Breast epithelium (tissue), 4 donors: ENCODE results near the gene SHTN1. TPM values are rescaled to one million over a fixed set of nuclear protein-coding genes. Genes with fewer than 3 reads are reported as not detected.

Source experiments
- DNase-seq, 2 donors: peaks; one replicate each; pipeline ENCODE4 v3.0.0-alpha.2; 2019; ENCODE audit warnings: low spot score in 2 of 2
- H3K27ac ChIP-seq, 2 donors: fragments of 200-600 bp; sonication (generic) in 1 of 2; one replicate each; pipeline ENCODE4 v1.5.1; 2016 to 2019; ENCODE audit warnings: mild to moderate bottlenecking in 1 of 2
- H3K27me3 ChIP-seq, 2 donors: fragments of 200-600 bp; sonication (generic) in 1 of 2; one replicate each; pipeline versions ENCODE4 v1.5.1 to v1.6.0; 2017 to 2019; ENCODE audit warnings: control low read depth in 1 of 2, mild to moderate bottlenecking in 1 of 2
- H3K36me3 ChIP-seq: fragments of 200-600 bp; one replicate; pipeline ENCODE4 v1.5.1; 2019
- H3K4me1 ChIP-seq, 2 donors: fragments of 200-600 bp; sonication (generic); one replicate each; pipeline ENCODE4 v1.5.1; 2016 to 2019; ENCODE audit warnings: control low read depth in 1 of 2
- H3K4me3 ChIP-seq, 3 donors: fragments of 200-600 bp; sonication (generic); 1 replicate in 2 of 3; 2 replicates in 1 of 3; pipeline ENCODE4 v1.5.1; 2016 to 2019; ENCODE audit warnings: mild to moderate bottlenecking in 3 of 3, moderate library complexity in 2 of 3
- H3K9me3 ChIP-seq, 2 donors: fragments of 200-600 bp; sonication (generic) in 1 of 2; one replicate each; pipeline ENCODE4 v1.5.1; 2016 to 2019; ENCODE audit warnings: control low read depth in 1 of 2
- CTCF ChIP-seq, 3 donors: fragments of 450-650 bp; IDR thresholded peaks; one replicate each; pipeline ENCODE4 v1.5.1; 2016 to 2017; ENCODE audit warnings: antibody characterized with exemption in 3 of 3, mild to moderate bottlenecking in 3 of 3, moderate library complexity in 3 of 3
- POLR2A ChIP-seq: fragments of 450-650 bp; IDR thresholded peaks from one replicate; pipeline ENCODE4 v1.6.1; 2016; ENCODE audit warnings: antibody characterized with exemption, mild to moderate bottlenecking, moderate library complexity
- POLR2AphosphoS5 ChIP-seq, 3 donors: sonication (generic); formaldehyde crosslinking; IDR thresholded peaks; one replicate each; pipeline ENCODE4 v1.6.1; 2017; ENCODE audit warnings: antibody characterized with exemption in 3 of 3
- intact Hi-C: fragments of 100-400 bp; cut with DNase I; formaldehyde crosslinking; loops from one replicate; pipeline ENCODE4 v1.15.1; 2023; ENCODE audit warnings: low total_unique reads
- total RNA-seq, 3 donors: library from RNA; depleted of rRNA; stranded (reverse); fragments of >200 nt; gene quantifications; one replicate each; pipeline ENCODE4 v1.1.0, GENCODE V29; 2016

SHTN1 gene
- total RNA-seq, 3 donors from 2014 or later: 14.4 to 36.0 (median 17.8) TPM

GRCh38 chr10:117001144-117001543 is 3.8 kb downstream of the SHTN1 start:
- TF ChIP-seq POLR2AphosphoS5 (IDR thresholded peaks at IDR 0.05) (no peak), CTCF (IDR thresholded peaks at IDR 0.05) (no peak), POLR2A (no peak)
- no peak for DNase-seq
- H3K4me3 ChIP-seq: no peak overlapping the region
- intact Hi-C loops: no loop called here
- H3K36me3 ChIP-seq: no peaks in the 10 kb centered on the region
- no peak overlapping the region for H3K27ac ChIP-seq
- no peaks in the 10 kb centered on the region for H3K9me3 ChIP-seq
- no peaks in the 10 kb centered on the region for H3K4me1 ChIP-seq
- H3K27me3 ChIP-seq: no peaks in the 10 kb centered on the region

DNA sequence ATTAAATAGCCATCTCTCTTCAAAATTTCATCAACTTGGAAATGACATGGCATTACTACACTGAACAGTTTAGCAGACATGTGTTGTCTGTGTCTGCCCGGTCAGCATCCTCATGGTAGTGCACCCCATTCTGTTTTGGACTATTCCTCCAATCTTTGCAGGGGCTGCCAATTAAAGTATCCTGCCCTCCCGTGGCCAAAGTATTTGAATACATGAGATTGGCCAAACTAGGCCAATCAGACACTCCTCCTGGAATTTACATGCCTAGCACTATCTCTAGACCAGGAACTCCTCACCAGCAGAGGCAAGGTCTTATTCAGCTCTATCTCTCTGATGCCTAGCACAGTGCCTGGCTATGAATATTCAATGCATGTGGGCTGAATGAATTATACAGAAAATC is 4.4 kb downstream of the SHTN1 start:
- TF ChIP-seq POLR2A (no peak), CTCF (IDR thresholded peaks at IDR 0.05) (no peak), POLR2AphosphoS5 (IDR thresholded peaks at IDR 0.05) (no peak)
- Histone ChIP-seq H3K4me1 (no peaks in the 10 kb centered on the region), H3K27me3 (no peaks in the 10 kb centered on the region), H3K4me3 (no peak overlapping the region), H3K27ac (no peak overlapping the region), H3K9me3 (no peaks in the 10 kb centered on the region), H3K36me3 (no peaks in the 10 kb centered on the region)
- no peak for DNase-seq
- intact Hi-C loops: no loop called here

- TF ChIP-seq POLR2AphosphoS5 (IDR thresholded peaks at IDR 0.05) (no peak), CTCF (IDR thresholded peaks at IDR 0.05) (no peak), POLR2A (no peak)
- Histone ChIP-seq H3K36me3 (no peaks in the 10 kb centered on the region), H3K27me3 (no peaks in the 10 kb centered on the region), H3K9me3 (no peaks in the 10 kb centered on the region), H3K27ac (no peak overlapping the region), H3K4me3 (no peak overlapping the region), H3K4me1 (no peaks in the 10 kb centered on the region)
- intact Hi-C loops: no loop called here
- DNase-seq: no peak
These were observed 6.8 kb downstream of the SHTN1 start for GRCh38 chr10:116998172-116998571.

DNA sequence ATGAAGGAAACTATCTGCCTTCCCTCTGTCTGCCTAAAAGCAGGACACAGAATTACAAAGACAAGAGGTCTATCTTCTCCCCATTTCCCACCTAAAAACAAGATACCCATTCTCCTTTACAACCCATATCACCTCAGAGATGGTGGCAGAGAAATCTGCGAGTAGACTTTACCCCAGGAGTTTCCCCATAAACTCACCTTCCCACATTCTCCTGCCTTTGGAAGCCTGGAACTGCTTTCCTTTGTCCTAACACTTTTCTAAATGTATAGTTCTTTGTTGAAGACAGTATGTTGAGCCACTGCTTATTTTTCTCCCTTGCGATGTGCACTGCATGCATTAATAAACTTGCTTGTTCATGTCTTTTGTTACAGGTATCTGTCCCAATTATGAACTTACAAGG is 8.0 kb downstream of the SHTN1 start:
- DNase-seq: no peak
- no peak for TF ChIP-seq POLR2AphosphoS5 (IDR thresholded peaks at IDR 0.05)
- no peak for TF ChIP-seq POLR2A
- TF ChIP-seq CTCF (IDR thresholded peaks at IDR 0.05): no peak
- intact Hi-C loops: no loop called here

DNA sequence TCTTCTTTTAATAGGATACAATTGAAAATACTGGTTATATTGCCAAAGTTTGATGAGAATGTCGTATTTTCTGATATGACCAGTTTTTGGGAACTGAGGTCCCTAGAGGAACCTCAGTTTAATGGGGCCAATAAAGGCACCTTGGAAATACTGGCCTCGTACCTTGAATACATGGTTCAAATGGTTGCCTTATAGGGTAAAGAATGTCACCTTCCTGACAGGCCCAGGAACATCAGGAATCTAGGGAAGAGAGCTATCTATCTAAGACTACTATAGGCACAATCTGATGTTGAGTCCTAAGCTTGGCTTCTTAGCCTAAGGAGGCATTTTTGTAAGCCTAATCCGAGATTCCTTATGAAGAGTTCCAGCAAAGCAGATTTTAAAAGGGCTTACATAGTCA is 9.3 kb downstream of the SHTN1 start:
- Histone ChIP-seq H3K36me3 (no peaks in the 10 kb centered on the region), H3K4me3 (no peak overlapping the region), H3K27ac (no peak overlapping the region), H3K9me3 (no peaks in the 10 kb centered on the region), H3K27me3 (no peaks in the 10 kb centered on the region), H3K4me1 (no peaks in the 10 kb centered on the region)
- intact Hi-C loops: no loop called here
- no peak for TF ChIP-seq POLR2AphosphoS5 (IDR thresholded peaks at IDR 0.05)
- no peak for TF ChIP-seq CTCF (IDR thresholded peaks at IDR 0.05)
- TF ChIP-seq POLR2A: no peak
- DNase-seq: no peak

More for the DNA sequence above, 8.0 kb downstream of the SHTN1 start:
- Histone ChIP-seq H3K9me3 (no peaks in the 10 kb centered on the region), H3K4me1 (no peaks in the 10 kb centered on the region), H3K27ac (no peak overlapping the region), H3K4me3 (no peak overlapping the region), H3K27me3 (no peaks in the 10 kb centered on the region), H3K36me3 (no peaks in the 10 kb centered on the region)
